ENCODE measurements around the gene GIGYF2.

DNA sequence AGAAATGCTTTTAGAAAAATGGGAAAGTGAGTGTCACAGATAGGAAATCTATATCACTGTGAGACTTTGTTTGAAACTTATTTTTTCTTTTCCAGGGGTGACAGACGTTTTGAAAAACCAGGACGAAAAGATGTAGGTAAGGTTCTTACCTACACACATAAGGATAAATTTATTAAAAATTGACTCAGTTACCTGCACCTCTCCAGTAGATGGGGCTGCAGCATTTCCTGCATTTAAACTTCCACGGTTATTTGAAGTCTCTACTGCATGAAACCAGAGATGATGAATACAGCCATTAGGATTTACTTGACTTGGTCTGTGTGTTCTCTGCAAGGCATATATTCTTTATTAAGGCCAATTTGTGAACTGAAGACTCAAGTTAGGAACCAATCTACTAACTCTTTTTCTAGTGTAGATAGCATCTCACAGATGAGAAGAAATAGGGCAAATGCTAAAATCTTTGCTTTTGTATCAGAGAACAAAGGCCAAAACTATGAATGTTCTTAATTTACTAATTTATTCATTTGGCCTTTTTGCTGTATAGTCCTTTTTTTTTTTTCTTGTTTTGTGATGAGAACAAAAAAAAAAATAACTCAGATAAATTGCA is 64.3 kb downstream of the GIGYF2 start:
- no peak for TF ChIP-seq REST (IDR thresholded peaks at IDR 0.05; ENCODE audit: insufficient read depth in 1 of 2, low read depth in 2 of 2, low read length in 2 of 2)
- no peak for TF ChIP-seq POLR2AphosphoS5 (IDR thresholded peaks at IDR 0.05; ENCODE audit: low read depth, low read length)

Measured in PFSK-1 (cell line).